ENCODE results near the gene SLC22A12.
"Not testable (repeated sequence)": the region's sequence is repeated elsewhere in the genome, so short reads cannot be mapped to it uniquely, and the experiment has no call there.

Gene SLC22A12

DNA sequence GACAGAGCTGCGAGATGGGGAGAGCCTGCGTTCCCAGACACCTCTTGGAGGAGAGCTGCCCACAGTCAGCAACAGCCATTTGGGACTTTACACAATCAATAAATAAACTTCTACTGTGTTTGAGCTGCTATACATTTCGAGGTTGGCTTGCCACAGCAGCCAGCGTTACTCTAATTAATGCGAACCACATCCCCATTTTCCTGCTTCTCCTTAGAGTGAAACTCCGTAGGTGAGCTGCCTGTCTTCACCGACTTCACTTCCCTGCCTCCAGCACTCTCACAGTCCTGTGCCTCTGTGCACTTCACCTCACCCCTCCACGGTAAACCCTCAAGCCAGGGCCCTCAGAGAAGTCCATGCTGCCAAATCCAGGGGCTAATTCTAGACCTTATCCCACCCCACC lies 5.9 kb upstream of the SLC22A12 start:
- no peak for DNase-seq (ENCODE audit: low read depth in 2 of 2)

DNA sequence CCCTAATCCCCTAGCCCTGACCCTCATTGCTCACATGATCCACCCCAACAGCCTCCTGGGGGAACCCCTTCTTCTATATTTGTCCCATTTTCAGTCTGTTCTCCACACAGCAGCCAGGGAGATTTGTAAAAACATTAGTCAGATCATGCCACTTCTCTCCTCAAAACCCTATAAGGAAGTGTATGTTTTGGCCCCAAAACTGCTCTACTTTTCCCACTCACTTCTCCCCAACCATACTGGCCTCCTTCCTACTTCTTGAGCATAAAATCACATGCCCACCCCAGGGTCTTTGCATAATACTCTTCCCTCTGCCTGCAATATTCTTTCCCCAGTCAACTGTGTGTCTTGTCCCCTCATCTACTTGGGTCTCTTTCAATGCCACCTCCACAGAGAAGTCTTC lies 4.7 kb upstream of the SLC22A12 start:
- no peak for DNase-seq (ENCODE audit: low read depth in 2 of 2)

DNA sequence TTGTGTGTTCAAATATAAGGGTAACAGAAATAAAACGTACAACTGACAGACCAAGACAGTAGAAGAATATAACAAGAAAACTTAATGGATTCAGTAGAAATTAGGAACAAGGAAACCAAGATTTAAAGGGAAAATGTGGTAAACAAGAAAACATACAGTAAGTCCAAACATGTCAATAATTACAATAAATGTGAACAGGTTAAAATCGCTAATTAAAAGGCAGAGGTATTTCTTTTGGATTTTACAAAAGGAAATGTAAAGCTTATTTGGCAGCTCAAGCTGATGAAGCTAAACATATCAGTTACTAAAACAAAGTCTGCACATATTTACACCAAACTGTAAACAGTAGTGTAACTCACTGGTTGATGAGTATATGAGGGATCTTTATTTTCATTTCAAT lies 2.3 kb upstream of the SLC22A12 start:
- DNase-seq (ENCODE audit: low read depth in 2 of 2), result no peak

DNA sequence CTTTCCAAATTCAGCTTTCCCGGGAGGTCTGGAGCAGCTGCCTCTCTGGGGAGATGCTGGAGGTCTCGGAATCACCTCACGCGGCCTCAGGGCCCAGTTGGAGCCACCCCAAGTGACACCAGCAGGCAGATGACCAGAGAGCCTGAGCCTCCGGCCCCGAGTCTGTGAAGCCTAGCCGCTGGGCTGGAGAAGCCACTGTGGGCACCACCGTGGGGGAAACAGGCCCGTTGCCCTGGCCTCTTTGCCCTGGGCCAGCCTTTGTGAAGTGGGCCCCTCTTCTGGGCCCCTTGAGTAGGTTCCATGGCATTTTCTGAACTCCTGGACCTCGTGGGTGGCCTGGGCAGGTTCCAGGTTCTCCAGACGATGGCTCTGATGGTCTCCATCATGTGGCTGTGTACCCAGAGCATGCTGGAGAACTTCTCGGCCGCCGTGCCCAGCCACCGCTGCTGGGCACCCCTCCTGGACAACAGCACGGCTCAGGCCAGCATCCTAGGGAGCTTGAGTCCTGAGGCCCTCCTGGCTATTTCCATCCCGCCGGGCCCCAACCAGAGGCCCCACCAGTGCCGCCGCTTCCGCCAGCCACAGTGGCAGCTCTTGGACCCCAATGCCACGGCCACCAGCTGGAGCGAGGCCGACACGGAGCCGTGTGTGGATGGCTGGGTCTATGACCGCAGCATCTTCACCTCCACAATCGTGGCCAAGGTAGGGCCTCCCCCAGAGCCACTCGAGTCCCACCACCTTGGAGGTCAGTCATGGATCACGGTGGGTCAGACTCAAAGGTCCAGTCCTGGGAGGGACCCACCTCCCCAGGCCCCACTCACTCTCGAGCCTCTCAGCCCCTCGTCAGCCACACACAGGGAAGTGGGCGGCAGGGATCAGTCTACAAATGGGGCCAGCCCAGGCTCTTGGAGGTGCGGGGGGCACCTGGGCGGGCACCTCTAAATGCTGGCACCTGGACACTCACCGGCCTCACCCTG lies 525 bp downstream of the SLC22A12 start:
- no peak for DNase-seq (ENCODE audit: low read depth in 2 of 2)

DNA sequence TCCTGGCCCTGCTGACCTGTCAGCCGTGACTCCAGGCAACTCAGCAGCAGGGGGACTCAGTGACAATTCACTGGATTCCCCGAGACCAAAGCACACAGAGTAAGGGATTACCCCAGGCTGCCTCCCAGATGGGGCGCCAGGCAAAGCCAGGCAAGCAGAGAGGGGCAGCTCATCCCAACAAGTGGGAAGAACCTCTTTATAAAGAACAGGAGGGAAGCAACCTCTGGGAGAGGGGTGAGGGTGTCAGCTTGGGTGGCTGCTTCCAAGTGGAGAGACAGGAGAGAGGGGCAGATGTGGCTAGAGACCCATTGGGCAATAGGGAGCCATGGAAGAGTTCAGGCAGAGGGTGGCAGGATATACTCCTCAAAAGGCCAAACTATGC lies 1.2 kb downstream of the SLC22A12 start:
- no peak for DNase-seq (ENCODE audit: low read depth in 2 of 2)

DNA sequence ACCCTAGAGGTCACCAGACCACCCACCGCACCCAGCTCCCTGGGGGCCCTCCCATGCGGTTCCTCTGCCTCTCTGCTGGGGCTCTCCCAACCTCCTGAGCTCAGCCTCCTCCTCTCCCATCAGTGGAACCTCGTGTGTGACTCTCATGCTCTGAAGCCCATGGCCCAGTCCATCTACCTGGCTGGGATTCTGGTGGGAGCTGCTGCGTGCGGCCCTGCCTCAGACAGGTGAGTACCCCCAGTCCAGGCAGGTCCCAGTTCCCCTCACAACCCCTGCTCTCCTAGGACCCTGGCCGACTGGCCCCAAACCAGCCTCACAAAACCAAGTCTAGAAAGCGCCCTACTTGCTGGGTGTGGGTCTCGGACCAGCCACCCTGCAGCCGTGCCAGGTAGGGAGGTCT lies 1.6 kb downstream of the SLC22A12 start:
- no peak for DNase-seq (ENCODE audit: low read depth in 2 of 2)

DNA sequence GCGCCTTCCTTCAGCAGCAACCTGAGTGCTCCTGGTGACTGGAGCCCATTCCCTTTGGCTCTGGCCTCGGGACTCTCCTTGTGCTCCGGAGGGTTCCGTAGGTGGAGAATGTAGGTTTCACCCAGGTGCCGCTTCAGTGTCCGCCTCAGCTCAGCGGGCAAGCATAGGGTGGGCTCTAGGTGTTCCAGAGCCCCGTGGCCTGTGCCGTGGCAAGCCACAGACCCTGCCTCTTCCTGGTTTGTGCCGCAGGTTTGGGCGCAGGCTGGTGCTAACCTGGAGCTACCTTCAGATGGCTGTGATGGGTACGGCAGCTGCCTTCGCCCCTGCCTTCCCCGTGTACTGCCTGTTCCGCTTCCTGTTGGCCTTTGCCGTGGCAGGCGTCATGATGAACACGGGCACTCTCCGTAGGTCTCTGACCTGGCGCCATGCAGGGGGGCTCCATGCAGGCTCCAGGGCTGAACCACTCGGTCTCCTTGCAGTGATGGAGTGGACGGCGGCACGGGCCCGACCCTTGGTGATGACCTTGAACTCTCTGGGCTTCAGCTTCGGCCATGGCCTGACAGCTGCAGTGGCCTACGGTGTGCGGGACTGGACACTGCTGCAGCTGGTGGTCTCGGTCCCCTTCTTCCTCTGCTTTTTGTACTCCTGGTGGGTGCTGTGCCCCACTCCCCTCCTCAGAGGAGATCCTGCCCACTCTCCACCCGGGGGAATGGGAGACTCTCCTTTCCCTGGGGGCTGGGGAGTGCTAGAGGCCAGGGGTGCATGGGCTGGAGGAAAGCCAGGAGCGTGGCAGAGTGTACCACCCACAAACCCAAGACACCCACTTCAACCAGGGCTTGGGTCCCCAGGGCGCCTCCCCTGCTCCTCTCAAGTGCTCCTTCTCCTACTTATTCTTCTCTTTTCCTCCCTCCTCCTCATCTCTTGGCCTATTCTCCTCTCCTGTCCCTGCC lies 2.4 kb downstream of the SLC22A12 start:
- no peak for DNase-seq (ENCODE audit: low read depth in 2 of 2)

DNA sequence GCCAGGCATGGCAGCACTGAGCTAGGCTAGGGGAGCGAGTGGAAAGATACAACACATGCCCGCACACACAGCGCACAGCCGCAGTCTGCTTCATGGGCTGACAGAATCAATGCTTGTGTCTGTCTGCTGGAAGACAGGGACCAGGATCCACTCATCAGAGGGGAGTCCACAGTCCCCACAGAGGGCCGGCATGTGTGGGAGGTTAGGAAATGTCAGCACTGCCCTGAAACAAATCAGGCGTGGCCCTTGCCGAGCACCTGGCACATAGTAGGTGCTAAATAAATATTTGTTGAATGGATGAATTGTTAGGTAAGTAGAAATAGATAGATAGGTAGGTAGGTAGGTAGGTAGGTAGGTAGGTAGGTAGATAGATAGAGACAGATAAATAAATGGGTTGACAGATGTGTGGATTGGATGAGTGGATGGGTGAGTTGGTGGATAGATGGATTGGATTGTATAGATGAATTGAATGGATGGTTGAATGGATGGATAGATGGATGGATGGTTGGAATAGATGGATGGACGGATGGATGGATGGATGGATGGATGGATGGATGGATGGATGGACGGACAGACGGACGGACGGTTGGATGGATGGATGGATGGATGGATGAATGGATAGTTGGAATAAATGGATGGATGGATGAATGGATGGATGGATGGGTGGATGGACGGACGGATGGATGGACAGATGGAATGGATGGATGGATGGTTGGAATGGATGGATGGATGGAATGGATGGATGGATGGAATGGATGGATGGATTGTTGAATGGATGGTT lies 3.3 kb downstream of the SLC22A12 start:
- no peak for DNase-seq (ENCODE audit: low read depth in 2 of 2)

DNA sequence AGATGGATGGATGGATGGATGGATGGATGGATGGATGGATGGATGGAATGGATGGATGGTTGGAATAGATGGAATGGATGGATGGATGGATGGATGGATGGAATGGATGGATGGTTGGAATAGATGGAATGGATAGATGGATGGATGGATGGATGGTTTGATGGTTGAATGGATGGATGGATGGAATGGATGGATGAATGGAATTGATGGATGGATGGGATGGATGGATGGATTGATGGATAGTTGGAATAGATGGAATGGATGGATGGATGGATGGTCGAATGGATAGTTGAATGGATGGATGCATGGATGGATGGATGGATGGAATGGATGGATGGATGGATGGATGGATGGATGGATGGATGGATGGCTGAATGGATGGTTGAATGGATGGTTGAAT lies 4.9 kb downstream of the SLC22A12 start:
- not testable (repeated sequence) for DNase-seq (ENCODE audit: low read depth in 2 of 2)

DNA sequence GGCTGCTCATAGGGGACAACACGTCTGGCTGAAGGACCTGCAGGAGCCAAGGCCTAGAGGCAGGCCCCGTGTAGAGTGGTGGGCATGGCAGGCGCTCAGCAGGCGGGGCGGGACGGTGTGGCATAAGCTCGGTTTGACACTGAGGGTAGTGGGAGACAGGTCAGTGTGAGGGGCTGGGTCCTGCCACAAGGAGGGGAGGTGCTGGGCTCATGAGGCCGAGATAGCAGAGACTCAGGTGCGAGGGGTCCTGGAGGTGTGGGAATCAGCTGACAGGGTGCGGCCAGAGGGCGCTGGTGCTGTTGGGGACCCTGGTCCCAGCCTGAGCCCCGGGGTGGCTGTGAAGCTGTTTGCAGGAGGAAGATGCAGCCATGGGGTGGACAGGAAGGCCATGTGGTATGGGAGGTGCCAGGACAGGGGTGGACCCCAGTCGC lies 6.7 kb downstream of the SLC22A12 start:
- DNase-seq (ENCODE audit: low read depth in 2 of 2), result no peak

DNA sequence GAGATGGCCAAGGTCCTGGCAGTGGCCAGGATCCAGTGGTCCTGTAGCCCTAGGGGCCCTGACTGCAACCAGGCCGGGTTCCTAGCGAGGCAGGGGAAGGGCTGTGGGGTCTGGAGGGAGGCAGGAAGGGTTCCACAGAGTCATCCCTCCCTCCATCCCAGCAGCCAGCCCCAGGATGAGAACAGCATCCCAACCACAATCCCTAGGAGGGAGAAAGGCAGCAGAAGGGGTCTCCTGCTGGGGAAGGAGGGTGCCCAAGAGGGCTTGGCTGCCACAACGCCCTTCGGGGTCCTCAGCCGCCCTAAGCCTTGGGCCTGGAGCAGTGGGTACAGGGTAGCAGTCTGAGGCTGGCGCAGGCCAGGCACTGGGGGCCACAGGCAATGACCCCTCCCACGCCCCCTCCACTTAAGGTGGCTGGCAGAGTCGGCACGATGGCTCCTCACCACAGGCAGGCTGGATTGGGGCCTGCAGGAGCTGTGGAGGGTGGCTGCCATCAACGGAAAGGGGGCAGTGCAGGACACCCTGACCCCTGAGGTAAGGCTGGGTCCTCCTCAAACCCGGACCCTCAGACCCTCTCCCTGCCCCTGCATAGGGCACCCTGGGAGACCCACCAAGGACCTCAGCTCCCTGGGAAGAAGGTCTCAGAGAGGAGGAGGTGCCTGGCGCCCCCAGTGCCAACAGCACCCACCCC lies 7.2 kb downstream of the SLC22A12 start:
- no peak for DNase-seq (ENCODE audit: low read depth in 2 of 2)

DNA sequence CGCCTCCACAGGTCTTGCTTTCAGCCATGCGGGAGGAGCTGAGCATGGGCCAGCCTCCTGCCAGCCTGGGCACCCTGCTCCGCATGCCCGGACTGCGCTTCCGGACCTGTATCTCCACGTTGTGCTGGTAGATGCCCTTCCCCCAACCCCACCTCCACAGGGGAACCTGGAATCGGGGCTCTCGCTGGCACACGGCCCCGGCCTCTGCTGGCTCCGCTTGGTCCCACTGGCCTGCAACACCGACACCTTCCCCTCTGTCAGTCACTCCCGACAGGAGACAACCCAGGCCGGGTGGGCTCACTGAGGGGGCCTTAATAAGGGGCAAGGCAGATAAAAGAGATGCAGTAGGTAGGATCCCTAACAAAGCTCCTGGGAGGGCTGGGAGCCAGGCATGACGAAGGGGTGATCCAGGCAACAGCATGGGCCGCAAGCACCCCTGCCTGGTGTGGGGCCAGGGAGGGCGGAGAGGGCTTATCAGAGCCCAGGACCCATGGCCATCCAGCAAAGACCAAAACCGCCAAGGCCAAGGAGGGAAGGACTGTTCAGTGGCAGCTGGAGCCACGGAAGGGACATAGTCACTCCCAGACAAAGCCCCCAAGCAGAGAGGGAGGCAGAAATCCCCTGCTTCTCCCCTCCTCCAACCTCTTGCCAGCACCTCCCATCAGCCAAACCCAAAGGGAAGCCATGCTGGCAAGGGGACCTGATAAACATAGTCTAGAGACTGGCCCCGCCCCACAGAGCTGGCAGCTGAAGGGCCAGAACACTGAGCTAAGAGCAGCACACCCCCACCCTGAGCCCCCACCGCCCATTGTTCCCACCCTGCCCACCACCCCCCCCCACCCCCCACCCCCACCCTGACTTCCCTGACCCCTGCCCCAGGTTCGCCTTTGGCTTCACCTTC lies 8.0 kb downstream of the SLC22A12 start:
- no peak for DNase-seq (ENCODE audit: low read depth in 2 of 2)

DNA sequence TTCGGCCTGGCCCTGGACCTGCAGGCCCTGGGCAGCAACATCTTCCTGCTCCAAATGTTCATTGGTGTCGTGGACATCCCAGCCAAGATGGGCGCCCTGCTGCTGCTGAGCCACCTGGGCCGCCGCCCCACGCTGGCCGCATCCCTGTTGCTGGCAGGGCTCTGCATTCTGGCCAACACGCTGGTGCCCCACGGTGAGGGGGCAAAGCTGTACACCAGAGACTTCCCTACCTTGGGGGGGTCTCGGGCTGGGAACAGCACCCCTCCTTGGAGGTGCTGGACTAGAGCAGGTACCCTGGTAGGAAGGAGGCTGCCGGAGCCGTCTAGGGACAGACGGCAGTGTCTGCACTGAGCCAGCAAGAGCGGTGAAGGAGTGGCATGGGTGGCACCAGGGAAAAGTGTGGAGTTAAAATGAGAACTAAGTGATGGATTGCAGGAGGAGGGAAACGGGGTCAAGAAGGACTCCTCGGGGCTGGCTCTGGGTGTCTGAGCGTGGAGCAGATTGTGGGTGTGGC lies 8.7 kb downstream of the SLC22A12 start:
- DNase-seq (ENCODE audit: low read depth in 2 of 2), result no peak

DNA sequence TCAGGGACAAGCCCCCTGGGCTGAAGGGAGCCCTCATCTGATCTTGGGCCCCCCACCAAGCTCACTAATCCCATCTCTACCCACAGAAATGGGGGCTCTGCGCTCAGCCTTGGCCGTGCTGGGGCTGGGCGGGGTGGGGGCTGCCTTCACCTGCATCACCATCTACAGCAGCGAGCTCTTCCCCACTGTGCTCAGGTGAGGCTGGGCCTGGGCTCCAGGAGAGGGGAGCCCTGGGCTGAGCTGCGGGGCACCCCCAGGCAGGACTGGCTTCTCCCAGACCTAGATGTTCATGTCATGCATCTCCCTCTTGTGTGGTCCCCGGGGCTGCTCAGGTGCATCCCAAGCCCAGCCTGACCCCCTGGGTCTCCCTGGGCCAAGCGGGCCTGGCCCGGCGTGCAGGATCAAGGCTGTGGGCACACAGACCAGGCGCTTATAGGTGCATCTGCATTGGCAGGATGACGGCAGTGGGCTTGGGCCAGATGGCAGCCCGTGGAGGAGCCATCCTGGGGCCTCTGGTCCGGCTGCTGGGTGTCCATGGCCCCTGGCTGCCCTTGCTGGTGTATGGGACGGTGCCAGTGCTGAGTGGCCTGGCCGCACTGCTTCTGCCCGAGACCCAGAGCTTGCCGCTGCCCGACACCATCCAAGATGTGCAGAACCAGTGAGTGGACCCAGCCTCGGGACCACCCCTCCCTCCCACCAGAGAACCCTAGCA lies 9.4 kb downstream of the SLC22A12 start:
- DNase-seq (ENCODE audit: low read depth in 2 of 2), result no peak

DNA sequence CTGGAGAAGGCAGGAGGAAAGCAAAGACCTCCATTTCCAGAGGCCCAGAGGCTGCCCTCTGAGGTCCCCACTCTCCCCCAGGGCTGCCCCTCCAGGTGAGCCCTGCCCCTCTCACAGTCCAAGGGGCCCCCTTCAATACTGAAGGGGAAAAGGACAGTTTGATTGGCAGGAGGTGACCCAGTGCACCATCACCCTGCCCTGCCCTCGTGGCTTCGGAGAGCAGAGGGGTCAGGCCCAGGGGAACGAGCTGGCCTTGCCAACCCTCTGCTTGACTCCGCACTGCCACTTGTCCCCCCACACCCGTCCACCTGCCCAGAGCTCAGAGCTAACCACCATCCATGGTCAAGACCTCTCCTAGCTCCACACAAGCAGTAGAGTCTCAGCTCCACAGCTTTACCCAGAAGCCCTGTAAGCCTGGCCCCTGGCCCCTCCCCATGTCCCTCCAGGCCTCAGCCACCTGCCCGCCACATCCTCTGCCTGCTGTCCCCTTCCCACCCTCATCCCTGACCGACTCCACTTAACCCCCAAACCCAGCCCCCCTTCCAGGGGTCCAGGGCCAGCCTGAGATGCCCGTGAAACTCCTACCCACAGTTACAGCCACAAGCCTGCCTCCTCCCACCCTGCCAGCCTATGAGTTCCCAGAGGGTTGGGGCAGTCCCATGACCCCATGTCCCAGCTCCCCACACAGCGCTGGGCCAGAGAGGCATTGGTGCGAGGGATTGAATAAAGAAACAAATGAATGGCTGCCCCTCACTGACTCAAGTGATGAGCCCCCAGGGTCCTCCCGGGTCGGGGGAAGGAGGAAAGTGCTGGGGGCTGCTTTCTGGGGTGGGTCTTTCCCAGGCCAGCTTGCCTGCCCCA lies 10.8 kb downstream of the SLC22A12 start:
- no peak for DNase-seq (ENCODE audit: low read depth in 2 of 2)

DNA sequence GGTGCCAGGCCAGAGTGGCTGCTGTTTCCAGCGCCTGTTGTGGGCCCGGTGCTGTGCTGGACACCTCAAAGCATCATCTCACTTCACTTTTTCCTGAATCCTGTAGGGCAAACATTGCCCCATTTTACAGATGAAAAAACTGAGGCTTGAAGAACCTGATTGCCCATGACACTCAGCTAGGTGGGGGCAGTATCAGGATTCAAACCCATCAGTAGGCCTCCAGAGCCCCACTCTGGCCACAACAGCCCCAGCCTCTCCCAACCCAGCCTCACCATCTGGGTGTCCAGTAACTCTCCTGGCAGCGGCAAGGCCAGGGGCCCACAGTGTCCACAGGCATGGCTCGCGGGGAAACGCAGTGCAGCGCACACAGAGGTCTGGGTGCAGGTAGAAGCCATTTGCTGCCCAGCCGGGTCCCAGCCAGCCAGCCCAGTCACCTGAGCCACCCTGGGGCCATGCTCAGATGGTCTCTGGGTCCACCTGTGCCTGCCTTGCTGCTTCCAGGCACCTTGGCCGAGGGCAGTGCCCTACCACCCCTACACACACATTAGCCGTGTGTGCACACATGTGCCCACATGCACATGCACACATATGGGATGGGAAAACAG lies 11.5 kb downstream of the SLC22A12 start:
- DNase-seq (ENCODE audit: low read depth in 2 of 2), result no peak

DNA sequence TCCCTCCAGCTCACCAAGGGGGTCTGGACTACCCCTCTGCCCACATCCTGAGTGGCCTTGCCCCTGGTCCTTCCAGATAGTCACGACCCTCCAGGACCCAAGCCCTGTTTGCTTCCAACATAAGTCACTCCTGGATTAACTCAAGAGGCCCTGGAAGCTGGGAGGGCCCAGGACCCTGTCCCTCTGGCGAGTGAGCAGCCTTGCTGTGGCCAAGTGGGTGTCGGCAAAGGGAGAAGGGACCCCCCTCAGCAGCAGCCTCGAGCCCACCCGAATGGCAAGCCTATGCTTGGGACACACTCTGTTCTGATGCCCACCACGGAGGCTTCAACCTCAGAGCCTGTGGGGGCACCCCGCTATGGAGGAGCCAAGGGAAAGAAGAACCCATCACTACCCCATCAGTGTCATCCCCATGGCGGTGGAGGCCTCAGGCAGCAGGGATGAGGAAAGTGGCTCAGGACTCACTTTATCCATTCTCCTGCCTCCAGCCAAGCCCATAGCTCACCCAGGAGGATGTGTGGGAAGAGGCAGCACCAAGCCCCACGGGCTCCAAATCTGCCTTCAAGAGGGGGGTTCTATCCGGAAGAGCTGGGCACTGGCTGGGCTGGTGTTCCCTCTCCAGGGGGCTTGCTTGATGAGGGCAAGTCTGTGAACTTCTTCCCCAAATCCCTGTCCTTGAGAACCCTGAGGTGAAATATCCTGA lies 12.5 kb downstream of the SLC22A12 start:
- DNase-seq (ENCODE audit: low read depth in 2 of 2), result no peak

All from stimulated activated CD4-positive, alpha-beta T cell treated with anti-CD3 and anti-CD28 coated beads, Interleukin-12 subunit alpha, Interleukin-12 subunit beta, amount 100 ng/mL, for 24 hours (primary cell).